OCI-LY3 (cell line): ENCODE results near the gene APOO.

Experiments
- H2AFZ ChIP-seq: fragments of 200-600, 300-600 bp; shearing (Covaris generic); 2 replicates; pipeline ENCODE4 v1.6.0; 2014; ENCODE audit warnings: antibody characterized with exemption, low read depth, low read length
- H3K27ac ChIP-seq: fragments of 200-600, 300-600 bp; sonication (generic); 2 replicates; pipeline ENCODE4 v1.5.1; 2014; ENCODE audit warnings: mild to moderate bottlenecking, low read length, moderate library complexity, mixed read lengths
- H3K27me3 ChIP-seq: fragments of 200-600, 300-600 bp; sonication (generic); 2 replicates; pipeline ENCODE4 v1.6.1; 2014; ENCODE audit warnings: low read depth, low read length, mixed read lengths
- H3K36me3 ChIP-seq: fragments of 200-600, 300-600 bp; sonication (generic); replicated peaks from 2 replicates; pipeline ENCODE3; 2014; ENCODE audit warnings: low read depth, low read length, mixed read lengths
- H3K4me1 ChIP-seq: fragments of 300-600, 200-600 bp; sonication (generic); 2 replicates; pipeline ENCODE4 v1.6.1; 2014; ENCODE audit warnings: low read length, mixed read lengths
- H3K4me2 ChIP-seq: fragments of 200-600, 300-600 bp; sonication (generic); 2 replicates; pipeline ENCODE4 v1.6.1; 2014; ENCODE audit warnings: low read length, mixed read lengths
- H3K4me3 ChIP-seq: fragments of 300-600, 200-600 bp; sonication (generic); 2 replicates; pipeline ENCODE4 v1.5.1; 2014; ENCODE audit warnings: antibody characterized with exemption, mild to moderate bottlenecking, low read length, moderate library complexity
- H3K79me2 ChIP-seq: fragments of 300-600, 200-600 bp; shearing (Covaris generic); 2 replicates; pipeline ENCODE4 v1.6.1; 2014; ENCODE audit warnings: mild to moderate bottlenecking, low read length, mixed read lengths
- H3K9ac ChIP-seq: fragments of 300-600, 200-600 bp; shearing (Covaris generic); 2 replicates; pipeline ENCODE4 v1.6.0; 2014; ENCODE audit warnings: mild to moderate bottlenecking, low read length, moderate library complexity
- H3K9me3 ChIP-seq: fragments of 200-600, 300-600 bp; shearing (Covaris generic); 2 replicates; pipeline ENCODE4 v1.6.1; 2014; ENCODE audit warnings: low read length, mixed read lengths; ENCODE audit not compliant: insufficient read depth
- H4K20me1 ChIP-seq: fragments of 200-600, 300-600 bp; sonication (generic); 2 replicates; pipeline ENCODE4 v1.6.1; 2016; ENCODE audit warnings: low read length, mixed read lengths; ENCODE audit not compliant: insufficient read depth
- CTCF ChIP-seq: fragments of 200-600, 300-600 bp; sonication (generic); IDR thresholded peaks from 2 replicates; pipeline ENCODE4 v1.5.1; 2014; ENCODE audit warnings: antibody characterized with exemption, low read length, low read depth
- EZH2phosphoT487 ChIP-seq: fragments of 200-600 bp; shearing (Covaris generic); IDR thresholded peaks from 2 replicates; pipeline ENCODE4 v1.6.1; 2018; ENCODE audit warnings: antibody characterized with exemption, mixed run types, low read depth

APOO gene

GRCh38 chrX:23919148-23919547 lies 11.4 kb upstream of the APOO start:
- no peak overlapping the region for H3K9ac ChIP-seq
- TF ChIP-seq CTCF (no peak), EZH2phosphoT487 (no peak)
- no peaks in the 10 kb centered on the region for H3K79me2 ChIP-seq
- no peak overlapping the region for H3K27ac ChIP-seq
- H2AFZ ChIP-seq = no peak overlapping the region
- H3K9me3 ChIP-seq = no peaks in the 10 kb centered on the region
- H3K4me3 ChIP-seq = no peak overlapping the region
- H4K20me1 ChIP-seq = no peaks in the 10 kb centered on the region
- no peaks in the 10 kb centered on the region for H3K36me3 ChIP-seq
- H3K4me1 ChIP-seq = no peaks in the 10 kb centered on the region
- no peak overlapping the region for H3K4me2 ChIP-seq
- H3K27me3 ChIP-seq = no peaks in the 10 kb centered on the region

- no peak overlapping the region for H3K27ac ChIP-seq
- no peak overlapping the region for H2AFZ ChIP-seq
- H3K9me3 ChIP-seq = no peaks in the 10 kb centered on the region
- no peak overlapping the region for H3K4me3 ChIP-seq
- peaks cover 10% of the 10 kb centered on the region for H3K79me2 ChIP-seq
- no peaks in the 10 kb centered on the region for H4K20me1 ChIP-seq
- H3K27me3 ChIP-seq = no peaks in the 10 kb centered on the region
- TF ChIP-seq CTCF (no peak), EZH2phosphoT487 (no peak)
- H3K4me2 ChIP-seq = no peak overlapping the region
- H3K4me1 ChIP-seq = peaks cover 12% of the 10 kb centered on the region
- H3K36me3 ChIP-seq = no peaks in the 10 kb centered on the region
- no peak overlapping the region for H3K9ac ChIP-seq
Observed at GRCh38 chrX:23911126-23911835, 3.5 kb upstream of the APOO start.

GRCh38 chrX:23908219-23909004 lies 674 bp upstream of the APOO start:
- H3K9me3 ChIP-seq = no peaks in the 10 kb centered on the region
- H3K79me2 ChIP-seq = peaks cover 16% of the 10 kb centered on the region
- no peaks in the 10 kb centered on the region for H3K27me3 ChIP-seq
- H3K4me1 ChIP-seq = peaks cover 13% of the 10 kb centered on the region
- no peaks in the 10 kb centered on the region for H4K20me1 ChIP-seq
- peak overlapping the region; percentile 99 for H2AFZ ChIP-seq
- peak overlapping the region; percentile 98 for H3K4me3 ChIP-seq
- H3K36me3 ChIP-seq = no peaks in the 10 kb centered on the region
- peak overlapping the region; percentile 95 for H3K9ac ChIP-seq
- H3K4me2 ChIP-seq = peak overlapping the region; percentile 99
- peak; percentile 38 for TF ChIP-seq CTCF
- no peak for TF ChIP-seq EZH2phosphoT487
- H3K27ac ChIP-seq = peak overlapping the region; percentile 87

GRCh38 chrX:23907111-23907497 lies 634 bp downstream of the APOO start:
- Histone ChIP-seq H3K9ac (peak overlapping the region; percentile 98), H3K36me3 (no peaks in the 10 kb centered on the region), H3K27me3 (no peaks in the 10 kb centered on the region), H3K27ac (peak overlapping the region; percentile 87), H3K79me2 (peaks cover 16% of the 10 kb centered on the region), H3K9me3 (no peaks in the 10 kb centered on the region), H4K20me1 (no peaks in the 10 kb centered on the region), H3K4me3 (peak overlapping the region; percentile 98), H3K4me1 (peaks cover 16% of the 10 kb centered on the region), H3K4me2 (peak overlapping the region; percentile 80), H2AFZ (peak overlapping the region; percentile 49; the same call in 1 of the 2 replicates)
- TF ChIP-seq EZH2phosphoT487 = no peak
- no peak for TF ChIP-seq CTCF
